A549 (cell line): ENCODE data around the gene TIMM44. TPM values are rescaled to one million over a fixed set of nuclear protein-coding genes. Genes with fewer than 3 reads are reported as not detected.

Experiments used
- ATAC-seq, 2 experiments: fragments of 200-7000 bp in 1 of 2; fragments of >200 bp in 1 of 2; cut with Nextera tagmentation in 1 of 2; cut with Tn5 transposase in 1 of 2; 3 replicates each; pipeline versions ENCODE4 v1.8.0 to v1.9.1; 2018 to 2020; ENCODE audit warnings: mild to moderate bottlenecking in 1 of 2, moderate library complexity in 1 of 2
- CTCF ChIA-PET: fragments of 300-600 bp; sonication (Branson Sonifier 250); formaldehyde crosslinking; extraction: SDS; loops from one replicate; lab custom pipeline; 2021; ENCODE audit warnings: antibody characterized with exemption, inconsistent platforms; lab: Yijun Ruan, JAX
- POLR2A ChIA-PET: fragments of 350-600 bp; formaldehyde crosslinking; extraction: SDS; loops from one replicate; lab custom pipeline; 2021; ENCODE audit warnings: antibody characterized with exemption, inconsistent platforms; lab: Yijun Ruan, JAX
- DNase-seq, 2 experiments: peaks; one replicate each; pipeline versions ENCODE4 v3.0.0 to v3.0.0-alpha.2; 2011 to 2016; ENCODE audit warnings: low read depth in 1 of 2, low spot score in 1 of 2
- FAIRE-seq: peaks from 2 replicates; lab custom pipeline; 2011; peaks lifted over from hg19 to GRCh38; lab: Jason Lieb, UNC
- H3K27ac ChIP-seq, 2 experiments: fragments of >200 bp; sonication (Bioruptor Twin); formaldehyde crosslinking; 3 replicates each; pipeline ENCODE4 v1.5.1; 2016 to 2017
- H3K4me1 ChIP-seq: fragments of >200 bp; sonication (Bioruptor Twin); formaldehyde crosslinking; 3 replicates; pipeline ENCODE4 v1.6.1; 2016
- H3K4me2 ChIP-seq: fragments of >200 bp; sonication (Bioruptor Twin); formaldehyde crosslinking; 3 replicates; pipeline ENCODE4 v1.6.1; 2016
- H3K4me3 ChIP-seq: fragments of >200 bp; sonication (Bioruptor Twin); formaldehyde crosslinking; 3 replicates; pipeline ENCODE4 v1.5.1; 2016
- H3K9me3 ChIP-seq: fragments of >200 bp; sonication (Bioruptor Twin); formaldehyde crosslinking; 3 replicates; pipeline ENCODE4 v1.6.1; 2016
- BCL3 ChIP-seq: fragments of >200 bp; sonication (Bioruptor Twin); formaldehyde crosslinking; IDR thresholded peaks from 3 replicates; pipeline ENCODE4 v1.6.1; 2016
- CBX8 ChIP-seq: fragments of 200-600 bp; sonication (generic); IDR thresholded peaks from 2 replicates; pipeline ENCODE4 v1.6.1; 2016
- CEBPB ChIP-seq, 2 experiments: fragments of >200 bp in 1 of 2; sonication (Bioruptor Twin) in 1 of 2; formaldehyde crosslinking in 1 of 2; IDR thresholded peaks; 2 replicates each; pipeline ENCODE4 v1.6.1; 2012 to 2016
- CHD2 ChIP-seq: fragments of 150-350 bp; IDR thresholded peaks from 2 replicates; pipeline ENCODE4 v1.6.1; 2014; ENCODE audit warnings: low read length; ENCODE audit not compliant: partially characterized antibody
- CHD4 ChIP-seq: fragments of 200-600 bp; sonication (generic); IDR thresholded peaks from 2 replicates; pipeline ENCODE4 v1.6.1; 2016; ENCODE audit warnings: antibody characterized with exemption, mild to moderate bottlenecking, borderline replicate concordance
- CTCF ChIP-seq: fragments of >200 bp; sonication (Bioruptor Twin); formaldehyde crosslinking; IDR thresholded peaks from 3 replicates; pipeline ENCODE4 v1.5.1; 2016
- EHF ChIP-seq: fragments of 250-450 bp; sonication (Bioruptor Pico); IDR thresholded peaks from 2 replicates; pipeline ENCODE4 v1.5.0; 2020; ENCODE audit warnings: mild to moderate bottlenecking
- ESRRA ChIP-seq: fragments of 150-350 bp; IDR thresholded peaks from 2 replicates; pipeline ENCODE4 v1.6.1; 2014; ENCODE audit warnings: mild to moderate bottlenecking, low read length, borderline replicate concordance
- HOXB5 ChIP-seq: fragments of 250-450 bp; sonication (Bioruptor Pico); IDR thresholded peaks from 2 replicates; pipeline ENCODE4 v1.5.0; 2020; ENCODE audit warnings: mild to moderate bottlenecking, moderate library complexity
- JUN ChIP-seq, 2 experiments: fragments of >200 bp; sonication (Bioruptor Twin); formaldehyde crosslinking; IDR thresholded peaks; 2 replicates in 1 of 2; 3 replicates in 1 of 2; pipeline ENCODE4 v1.6.1; 2016 to 2017
- KDM1A ChIP-seq: fragments of 200-600 bp; sonication (generic); IDR thresholded peaks from 2 replicates; pipeline ENCODE4 v1.6.1; 2016; ENCODE audit warnings: low read depth, mild to moderate bottlenecking
- MAFK ChIP-seq: fragments of 450-650 bp; IDR thresholded peaks from 2 replicates; pipeline ENCODE4 v1.6.1; 2014; ENCODE audit not compliant: partially characterized antibody
- NFE2L2 ChIP-seq: fragments of 150-350 bp; conservative IDR thresholded peaks from 2 replicates; pipeline ENCODE4 v1.6.1; 2014; ENCODE audit warnings: low read length
- NPAS2 ChIP-seq: fragments of 250-450 bp; sonication (Bioruptor Pico); IDR thresholded peaks from 2 replicates; pipeline ENCODE4 v1.8.0; 2022; ENCODE audit warnings: mild to moderate bottlenecking, moderate library complexity, borderline replicate concordance
- RFX5 ChIP-seq: fragments of 450-650 bp; IDR thresholded peaks from 2 replicates; pipeline ENCODE4 v1.7.1; 2014; ENCODE audit warnings: antibody characterized with exemption, mild to moderate bottlenecking, moderate library complexity
- SMC3 ChIP-seq: fragments of >200 bp; sonication (Bioruptor Twin); formaldehyde crosslinking; IDR thresholded peaks from 3 replicates; pipeline ENCODE4 v1.6.1; 2018; ENCODE audit warnings: inconsistent platforms
- SREBF2 ChIP-seq: fragments of 450-650 bp; IDR thresholded peaks from 2 replicates; pipeline ENCODE4 v1.6.1; 2014; ENCODE audit warnings: mild to moderate bottlenecking, moderate library complexity
- TFCP2L1 ChIP-seq: fragments of 250-450 bp; sonication (Bioruptor Pico); IDR thresholded peaks from 2 replicates; pipeline ENCODE4 v1.5.0; 2021; ENCODE audit warnings: mild to moderate bottlenecking
- TP53 ChIP-seq: fragments of 250-450 bp; sonication (Bioruptor Pico); IDR thresholded peaks from 2 replicates; pipeline ENCODE4 v1.5.0; 2021; ENCODE audit warnings: mild to moderate bottlenecking, moderate library complexity
- USF2 ChIP-seq: fragments of 450-650 bp; IDR thresholded peaks from 2 replicates; pipeline ENCODE4 v1.6.1; 2014; ENCODE audit warnings: antibody characterized with exemption
- ZC3H11A ChIP-seq: fragments of 450-650 bp; IDR thresholded peaks from 2 replicates; pipeline ENCODE4 v1.6.1; 2014; ENCODE audit warnings: antibody characterized with exemption, mild to moderate bottlenecking
- ZFP36 ChIP-seq: fragments of 450-650 bp; IDR thresholded peaks from 2 replicates; pipeline ENCODE4 v1.6.1; 2014; ENCODE audit warnings: borderline replicate concordance; ENCODE audit not compliant: partially characterized antibody
- ZNF302 ChIP-seq: fragments of 250-450 bp; sonication (Bioruptor Pico); IDR thresholded peaks from 2 replicates; pipeline ENCODE4 v1.9.0; 2021; ENCODE audit warnings: inconsistent platforms, mild to moderate bottlenecking, moderate library complexity
- ZSCAN20 ChIP-seq: fragments of 250-450 bp; sonication (Bioruptor Pico); IDR thresholded peaks from 2 replicates; pipeline ENCODE4 v1.8.0; 2022; ENCODE audit warnings: mild to moderate bottlenecking, moderate library complexity
- WGBS: methylation state at CpG from one replicate; pipeline ENCODE4 v1.1.6; 2017; ENCODE audit errors: missing lambda C conversion rate; 5-methylcytosine and 5-hydroxymethylcytosine counted together
- polyA plus RNA-seq, 4 experiments: library from polyadenylated mRNA; depleted of rRNA in 3 of 4; stranded (reverse); fragments of >200 nt; fragmentation: RNase III in 1 of 4; extraction: RNeasy Plus Mini Kit Qiagen cat#74134 plus additional on column Dnase treatment in 1 of 4; gene quantifications; 2 replicates in 3 of 4; 3 replicates in 1 of 4; pipeline ENCODE4 v1.2.3, GENCODE V29; 2011 to 2017

The TIMM44 gene
- polyA plus RNA-seq, 2 of the 4 experiments (the other 2 are of a cell fraction) = 29.7 to 53.2 TPM

GRCh38 chr19:7899751-7900378, 43.6 kb downstream of the TIMM44 start (continued):
- TF ChIP-seq BCL3 = no peak
- no peak for TF ChIP-seq SREBF2
- no peak for TF ChIP-seq KDM1A
- TF ChIP-seq EHF = no peak
- no peak for TF ChIP-seq JUN (IDR thresholded peaks at IDR 0.05)

GRCh38 chr19:7898967-7899366, 44.5 kb downstream of the TIMM44 start:
- FAIRE-seq = no peak
- DNase-seq = no peak
- Histone ChIP-seq H3K4me3 (no peak overlapping the region), H3K4me1 (no peaks in the 10 kb centered on the region), H3K27ac (no peak overlapping the region), H3K4me2 (no peak overlapping the region), H3K9me3 (no peaks in the 10 kb centered on the region)
- TF ChIP-seq NPAS2 (CRISPR knock-in tag) (no peak), RFX5 (no peak), ESRRA (no peak), TFCP2L1 (CRISPR knock-in tag) (no peak), TP53 (no peak), CHD4 (no peak), ZC3H11A (no peak), NFE2L2 (no peak), SMC3 (no peak), HOXB5 (CRISPR knock-in tag) (no peak), ZFP36 (no peak), MAFK (no peak), CHD2 (no peak), CEBPB (IDR thresholded peaks at IDR 0.05) (no peak), ZSCAN20 (CRISPR knock-in tag) (no peak)
- ATAC-seq = no peak
- ChIA-PET CTCF (interaction anchor here (0.9 to 2.6 kb wide), 4 partner anchors 13 to 218 kb away, joined by 3 to 13 read pairs (median 4); partner anchors contain the start of gene TRAPPC5), POLR2A (no interaction called here)
- 83% methylated on average over 12 of the region's 16 CpGs for WGBS

GRCh38 chr19:7897292-7897691, 46.2 kb downstream of the TIMM44 start:
- H3K9me3 ChIP-seq = no peaks in the 10 kb centered on the region
- FAIRE-seq (no peak), DNase-seq (no peak), ATAC-seq (no peak)
- TF ChIP-seq CBX8 (no peak), ZFP36 (no peak), CTCF (no peak), NFE2L2 (no peak), ZNF302 (no peak), ZC3H11A (no peak), USF2 (no peak), JUN (IDR thresholded peaks at IDR 0.05) (no peak)
- no peak overlapping the region for H3K27ac ChIP-seq
- 89% methylated on average over 6 of the region's 11 CpGs for whole genome bisulfite sequencing
- no peak overlapping the region for H3K4me2 ChIP-seq
- no peak overlapping the region for H3K4me3 ChIP-seq
- H3K4me1 ChIP-seq = no peaks in the 10 kb centered on the region
- ChIA-PET POLR2A (no interaction called here), CTCF (interaction anchor here (2.4 kb wide), 1 partner anchor 28 kb away, joined by 14 read pairs; no protein-coding TSS in a partner anchor)
